T follicular helper cell (primary cell): Measurements from ENCODE around the gene LDAF1.

Source experiments
- DNase-seq: peaks from one replicate; pipeline ENCODE4 v3.0.0-alpha.2; 2020; ENCODE audit warnings: low read depth

The LDAF1 gene

DNA sequence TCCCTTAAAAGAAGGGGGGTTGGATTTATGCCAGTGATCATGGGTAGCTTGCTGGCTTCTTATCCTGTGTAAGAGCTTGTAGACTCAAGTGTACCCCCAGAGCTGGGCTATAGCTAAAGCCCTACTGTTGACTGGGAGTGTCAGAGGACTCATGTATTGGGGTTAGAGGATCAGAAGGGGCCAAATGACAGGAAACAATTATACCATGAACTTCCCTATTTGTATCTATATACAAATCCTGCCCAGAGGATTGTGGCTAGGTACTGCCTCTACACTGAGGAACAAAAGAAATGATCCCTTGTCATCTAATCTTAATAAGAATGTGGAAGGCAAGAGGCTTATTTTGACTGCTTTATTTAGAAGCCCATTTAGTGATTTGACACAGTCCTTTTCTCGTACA, 38.6 kb downstream of the LDAF1 start:
- DNase-seq, result no peak

DNA sequence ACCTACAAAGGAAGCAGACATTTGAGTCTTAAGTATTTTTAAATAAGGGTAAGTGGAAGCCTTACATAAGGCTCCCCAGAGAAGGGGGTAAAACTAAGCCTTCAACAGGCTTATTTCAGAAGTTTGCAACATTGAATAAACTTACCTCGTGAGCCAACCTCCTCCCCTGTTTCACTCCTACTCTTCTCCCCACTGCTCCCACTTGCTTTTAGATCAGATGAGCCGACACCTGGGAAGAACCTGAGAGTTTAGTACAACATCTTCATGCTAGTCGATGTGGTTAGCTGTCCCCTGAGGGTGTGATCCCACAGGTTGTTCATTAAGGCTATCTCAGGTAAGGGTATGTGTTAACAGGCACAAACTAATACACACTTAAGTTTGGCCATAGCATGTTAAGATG, 39.1 kb downstream of the LDAF1 start:
- no peak for DNase-seq

DNA sequence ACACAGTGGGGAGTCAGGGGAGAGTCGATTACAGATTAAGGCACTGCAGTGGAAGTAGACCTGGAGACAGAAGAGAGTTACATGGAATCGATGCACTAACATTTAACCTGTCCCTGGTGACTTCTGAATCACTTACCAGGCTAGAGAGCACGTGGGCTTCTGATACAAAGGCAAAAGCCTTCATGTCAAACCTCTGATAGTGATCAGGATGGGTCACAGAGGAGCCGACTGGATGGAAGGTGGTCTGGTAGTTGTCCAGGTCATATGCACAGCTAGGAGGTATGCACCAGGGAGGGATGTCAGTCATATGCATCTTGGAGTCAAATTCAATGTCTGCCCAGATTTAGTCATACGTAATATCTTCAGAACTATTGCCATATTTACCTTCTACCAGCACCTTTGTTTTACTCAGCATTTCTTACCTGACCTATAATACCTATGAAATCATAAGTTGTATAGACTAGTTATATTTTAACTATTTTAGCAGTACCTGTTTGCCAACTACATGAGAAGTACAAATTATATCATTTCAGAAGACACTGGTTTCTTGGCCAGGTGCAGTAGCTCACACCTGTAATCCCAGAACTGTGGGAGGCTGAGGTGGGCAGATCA, 41.2 kb downstream of the LDAF1 start:
- no peak for DNase-seq

DNA sequence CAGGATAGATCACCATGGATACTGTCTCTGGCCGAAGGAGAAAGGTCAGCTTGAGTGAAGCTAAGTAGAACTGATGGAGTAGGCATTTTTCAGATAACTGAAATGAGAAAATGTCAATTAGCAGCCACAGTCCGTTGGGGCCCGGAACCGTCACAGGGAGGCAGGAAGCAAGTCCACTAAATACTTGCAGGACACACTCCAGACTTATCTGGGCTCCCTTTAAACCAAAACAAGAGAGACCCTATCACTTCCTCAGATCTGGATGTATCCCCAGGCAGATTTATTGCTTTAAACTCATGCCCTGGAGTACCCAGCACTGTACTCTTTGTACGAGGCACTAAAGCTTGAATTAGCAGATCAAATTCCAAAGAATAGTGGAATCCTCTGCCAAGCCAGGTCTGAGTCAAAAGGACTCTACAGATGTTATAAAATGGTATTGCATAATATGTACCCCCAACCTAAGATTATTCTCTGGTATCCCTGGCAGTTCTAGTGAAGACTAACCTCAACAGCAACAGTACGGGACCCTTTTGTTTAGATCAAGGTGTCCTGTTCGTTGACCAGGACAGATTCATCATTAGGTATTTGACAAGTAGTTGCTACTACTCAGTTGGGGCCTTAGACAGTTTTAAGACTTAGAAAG, 44.8 kb downstream of the LDAF1 start:
- DNase-seq, result no peak

DNA sequence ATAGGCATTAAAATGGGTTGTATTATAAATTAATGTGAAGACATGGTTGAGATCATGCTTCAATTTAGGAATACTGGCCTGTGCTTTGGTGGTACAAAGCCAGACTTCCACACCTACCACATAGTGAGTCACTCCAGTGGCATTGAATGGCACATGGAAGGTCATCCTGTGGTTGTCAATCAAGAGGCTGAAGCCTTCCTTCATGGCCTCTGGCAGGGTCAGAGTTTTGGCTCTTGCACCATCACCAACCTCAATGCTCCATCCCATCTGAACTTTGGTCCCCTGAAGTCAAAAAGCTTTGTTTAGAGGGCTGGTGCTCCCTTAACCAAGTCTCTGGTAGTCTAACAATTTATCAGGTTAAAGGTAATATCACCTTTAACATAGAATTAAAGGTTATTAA, 46.8 kb downstream of the LDAF1 start:
- no peak for DNase-seq

DNA sequence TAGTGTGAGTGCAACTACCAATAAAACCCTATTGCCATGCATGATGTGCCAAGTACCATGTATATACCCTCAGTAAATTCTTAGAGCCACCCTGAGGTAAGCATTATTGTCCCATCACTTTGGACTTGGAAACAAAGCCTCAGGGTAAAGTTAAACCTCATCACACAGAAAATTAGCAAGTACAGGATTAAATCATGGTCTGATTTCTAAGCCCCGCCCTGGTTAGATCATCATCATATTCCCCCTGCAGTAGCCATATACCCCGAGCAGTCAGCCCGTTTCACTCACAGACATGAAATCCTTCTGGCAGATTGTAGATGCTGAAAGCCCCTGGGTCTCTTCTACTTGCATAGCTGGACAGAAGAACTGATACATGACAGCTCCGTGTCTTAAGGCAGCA, 48.1 kb downstream of the LDAF1 start:
- no peak for DNase-seq

DNA sequence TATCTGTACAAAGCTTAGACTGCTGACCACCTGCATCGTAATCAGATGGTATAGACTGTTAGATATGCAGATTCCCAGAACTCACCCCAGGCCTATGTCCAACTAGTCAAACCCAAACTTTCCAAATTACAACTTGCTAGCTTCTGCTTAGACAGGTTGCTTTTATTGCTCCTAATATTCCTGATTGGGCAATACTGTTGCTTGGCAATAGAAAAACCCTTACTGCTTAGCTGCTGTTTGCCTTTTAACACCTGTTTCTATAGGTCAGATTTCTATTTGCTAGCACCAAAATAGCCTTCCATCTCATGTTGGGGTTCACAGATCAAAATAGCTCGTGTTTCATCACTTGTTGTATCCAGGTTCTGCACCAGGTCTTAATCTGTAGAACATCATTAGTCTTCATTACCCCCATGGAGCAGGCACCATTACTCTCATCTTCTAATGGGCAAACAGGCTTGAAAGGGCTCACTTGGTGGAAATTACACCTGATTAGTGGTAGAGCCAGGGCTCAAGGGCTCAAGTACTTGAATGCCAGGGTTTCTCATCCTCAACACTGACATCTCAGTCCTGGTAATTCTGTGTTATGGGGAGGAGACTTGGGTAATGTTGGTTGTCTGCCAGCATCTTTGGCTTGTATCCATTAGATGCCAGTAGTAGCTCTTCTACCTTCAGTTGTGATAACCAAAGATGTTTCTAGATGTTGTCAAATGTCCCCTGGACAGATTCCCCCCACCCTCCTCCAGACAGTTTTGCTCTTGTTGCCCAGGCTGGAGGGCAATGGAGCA, 50.2 kb downstream of the LDAF1 start:
- DNase-seq, result no peak

DNA sequence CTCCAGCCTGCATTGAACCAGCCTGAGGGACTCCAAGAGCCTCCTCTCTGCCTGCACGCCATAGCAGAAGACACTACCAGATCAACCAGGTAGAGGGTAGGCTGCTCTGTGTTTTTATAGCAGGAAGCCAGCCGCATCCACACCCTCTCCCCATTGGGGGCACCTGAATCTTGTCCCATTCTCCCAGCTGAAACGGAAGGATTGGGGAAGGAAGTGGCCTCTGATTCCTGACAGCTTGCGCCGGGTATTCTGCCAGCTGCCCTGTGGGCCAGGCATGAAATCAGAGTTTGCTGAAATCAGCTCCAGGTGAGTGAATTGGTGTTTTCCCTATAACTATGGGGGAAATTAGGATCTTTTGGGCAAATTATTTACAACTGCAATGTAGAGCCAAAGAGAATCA, 53.0 kb downstream of the LDAF1 start, which contains the start of gene ZP2:
ZP2 (minus strand) TSS at position 89 of the 400 bp plus-strand sequence; CDS start at position 62, 27 bp downstream.
- no peak for DNase-seq

DNA sequence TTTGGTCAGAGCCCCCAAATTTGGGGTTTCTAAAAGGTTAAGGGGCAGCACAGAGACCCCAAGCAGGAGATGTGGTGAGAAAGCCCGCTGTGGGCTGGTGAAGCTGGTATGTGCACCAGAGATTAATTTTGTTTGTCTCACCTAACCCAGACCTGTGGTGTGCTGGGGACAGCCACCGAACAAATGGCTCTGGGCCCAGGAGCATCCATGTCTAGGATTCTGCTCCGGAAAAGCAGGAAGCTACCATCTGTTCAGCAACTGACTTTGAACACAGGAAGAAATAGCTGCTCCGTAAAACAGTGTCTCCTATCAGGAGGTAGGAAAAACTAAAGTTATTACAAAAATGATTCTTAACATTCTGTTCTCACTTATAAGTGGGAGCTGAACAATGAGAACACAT, 55.6 kb downstream of the LDAF1 start:
- DNase-seq, result no peak

DNA sequence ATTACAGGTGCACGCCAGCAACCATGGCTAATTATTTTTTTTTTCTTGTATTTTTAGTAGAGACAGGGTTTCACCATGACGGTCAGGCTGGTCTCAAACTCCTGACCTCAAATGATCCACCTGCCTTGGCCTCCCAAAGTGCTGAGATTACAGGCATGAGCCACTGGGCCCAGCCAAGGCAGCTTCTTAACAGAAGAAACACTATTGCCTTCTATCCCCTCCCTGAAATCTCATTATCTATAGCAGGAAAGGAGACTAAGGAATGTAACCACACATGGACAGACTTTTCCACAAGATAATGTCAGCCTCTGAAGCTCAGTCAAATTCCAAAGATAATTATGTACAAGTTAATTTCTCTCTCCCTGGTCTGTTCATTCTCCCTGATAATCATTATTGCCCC, 58.6 kb downstream of the LDAF1 start:
- DNase-seq, result no peak

DNA sequence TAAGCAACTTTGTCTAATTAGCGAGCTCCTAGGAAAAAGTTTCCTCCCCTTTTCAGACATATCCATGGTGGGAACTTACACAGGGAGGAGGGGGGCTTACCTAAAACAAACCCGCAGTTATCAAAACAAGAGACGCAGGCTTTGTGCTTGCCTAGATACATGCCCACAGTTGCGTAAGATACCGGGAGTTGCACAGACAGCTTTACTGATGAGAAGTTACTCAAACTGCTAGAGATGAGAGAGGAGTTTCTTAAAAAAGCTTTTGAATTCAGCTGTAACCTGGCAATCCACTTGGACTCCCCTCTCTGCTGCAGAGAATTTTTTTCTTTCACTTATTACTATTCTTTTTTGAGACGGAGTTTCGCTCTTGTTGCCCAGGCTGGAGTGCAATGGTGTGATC, 59.7 kb downstream of the LDAF1 start:
- no peak for DNase-seq

DNA sequence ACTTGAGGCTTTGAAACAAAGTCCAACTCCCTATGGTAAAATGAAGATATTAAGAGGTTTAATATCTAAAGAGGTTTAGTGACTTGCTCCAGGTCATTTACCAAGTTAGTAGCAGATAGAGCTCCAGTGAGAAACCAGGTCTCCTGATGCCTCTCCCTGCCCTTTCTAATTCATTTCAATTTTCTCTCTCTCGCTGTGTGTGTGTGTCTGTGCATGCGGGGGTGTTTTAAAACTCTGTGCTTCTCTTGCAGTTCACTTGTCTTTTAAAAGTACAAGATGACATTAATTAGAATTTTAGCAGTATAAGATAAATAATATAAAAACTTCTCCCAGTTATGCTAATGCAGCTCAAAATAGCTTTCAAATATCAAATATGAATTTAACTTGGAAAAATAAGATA, 61.1 kb downstream of the LDAF1 start:
- no peak for DNase-seq

DNA sequence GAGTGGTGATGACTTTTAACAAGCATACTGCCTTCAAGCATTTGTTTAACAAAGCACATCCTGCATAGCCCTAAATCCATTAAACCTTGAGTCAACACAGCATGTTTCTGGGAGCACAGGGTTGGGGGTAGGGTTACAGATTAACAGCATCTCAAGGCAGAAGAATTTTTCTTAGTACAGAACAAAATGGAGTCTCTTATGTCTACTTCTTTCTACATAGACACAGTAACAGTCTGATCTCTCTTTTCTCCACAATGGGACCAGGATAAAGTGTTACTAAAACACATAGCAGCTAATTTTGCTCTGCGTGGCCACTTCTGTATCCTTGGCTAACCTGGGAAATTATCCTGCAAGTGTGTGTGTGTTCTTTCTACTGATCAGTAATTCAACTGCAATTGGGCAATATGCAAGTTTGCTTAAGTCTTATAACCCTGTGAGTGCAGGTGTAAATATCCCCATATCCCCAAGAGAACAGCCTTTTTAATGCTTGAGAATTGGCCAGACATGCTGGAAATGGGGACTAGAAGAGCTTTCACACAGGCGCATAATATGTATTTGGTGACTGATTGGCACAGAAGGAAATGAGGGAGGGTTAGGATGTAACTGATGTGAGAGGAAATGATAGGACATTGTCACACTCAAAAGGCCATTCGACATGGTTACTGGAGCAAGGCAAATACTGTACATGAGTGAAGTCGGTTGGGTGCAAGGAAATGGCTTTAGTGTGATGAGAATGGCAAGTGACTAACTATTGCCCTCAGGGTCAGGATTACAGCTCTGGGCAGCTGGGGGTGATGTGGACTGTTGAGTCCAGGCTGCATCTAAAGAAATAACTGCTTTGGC, 64.2 kb downstream of the LDAF1 start:
- no peak for DNase-seq

DNA sequence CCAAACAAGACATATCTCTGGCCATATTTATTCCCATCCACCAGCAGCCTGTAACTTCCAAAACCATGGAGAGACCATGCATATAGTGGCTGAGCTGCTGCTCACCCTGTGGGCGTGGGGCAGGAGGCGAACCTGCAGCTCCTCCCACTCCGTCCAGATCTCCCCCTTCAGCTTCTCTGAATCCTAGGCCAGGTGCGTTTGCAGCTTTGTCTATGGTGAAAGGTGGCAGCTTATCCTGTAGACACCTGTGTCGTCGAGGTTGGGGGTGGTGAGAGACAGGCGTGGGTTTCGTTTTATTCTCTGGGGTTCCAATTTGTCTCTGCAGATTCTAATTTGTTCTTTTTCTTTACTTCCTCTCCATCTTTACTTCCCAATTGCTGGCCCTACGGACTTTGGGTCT, 65.3 kb downstream of the LDAF1 start:
- DNase-seq, result no peak

DNA sequence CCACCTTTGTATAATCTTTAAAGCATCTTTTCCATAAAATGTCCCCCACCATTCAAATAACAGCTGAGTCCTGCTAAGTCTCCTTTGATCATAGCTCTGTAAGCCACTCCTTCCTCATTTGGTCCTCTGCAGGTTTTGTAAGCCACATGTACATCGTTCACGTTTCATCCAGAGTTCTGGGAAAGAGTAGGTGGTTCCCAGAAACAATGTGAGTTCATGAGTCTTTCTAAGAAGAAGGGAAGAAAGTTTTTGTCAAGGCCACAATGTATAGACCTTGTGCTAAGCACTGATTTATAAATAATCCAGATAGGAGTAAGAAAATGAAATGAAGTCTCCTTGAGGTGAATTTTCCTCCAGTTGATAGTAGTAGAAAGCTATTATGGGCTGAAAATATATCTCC, 66.3 kb downstream of the LDAF1 start:
- DNase-seq, result no peak

DNA sequence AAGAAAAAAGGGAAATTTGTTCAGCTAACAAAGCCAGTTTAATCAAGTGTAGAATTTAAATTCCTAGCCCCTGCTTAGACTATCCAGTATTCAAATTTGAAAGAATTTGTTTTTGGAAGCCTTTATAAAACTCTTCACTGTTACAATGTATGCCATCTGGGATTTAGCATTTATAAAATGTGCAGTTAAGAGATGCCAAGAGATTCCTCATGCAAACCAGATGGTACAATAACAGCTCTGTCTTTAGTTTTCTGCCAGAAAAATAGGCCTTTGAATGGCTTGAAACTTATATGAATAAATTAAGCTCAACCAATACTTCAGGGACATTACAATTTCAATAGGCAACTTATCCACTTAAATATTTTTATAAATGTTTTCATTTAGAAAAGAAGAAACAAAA, 68.3 kb downstream of the LDAF1 start:
- no peak for DNase-seq

DNA sequence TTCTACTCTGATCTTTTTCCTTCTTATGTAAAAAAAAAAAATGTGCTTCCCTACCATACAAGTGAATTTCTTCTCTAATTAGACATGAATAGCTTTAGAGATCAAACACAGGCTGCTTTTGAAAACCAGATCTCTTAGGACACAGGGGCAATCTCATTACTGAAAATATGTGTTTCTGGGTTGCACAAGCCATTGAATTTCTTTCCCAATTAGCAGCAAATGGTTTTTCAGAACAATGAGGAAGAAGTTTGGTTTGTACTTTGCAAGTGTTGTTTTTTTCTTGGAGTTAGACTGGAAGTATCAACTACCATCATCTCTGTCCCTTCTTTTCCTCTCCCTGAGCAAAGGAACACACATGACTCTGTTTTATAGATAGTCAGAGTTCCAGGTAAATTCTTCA, 69.4 kb downstream of the LDAF1 start:
- no peak for DNase-seq

DNA sequence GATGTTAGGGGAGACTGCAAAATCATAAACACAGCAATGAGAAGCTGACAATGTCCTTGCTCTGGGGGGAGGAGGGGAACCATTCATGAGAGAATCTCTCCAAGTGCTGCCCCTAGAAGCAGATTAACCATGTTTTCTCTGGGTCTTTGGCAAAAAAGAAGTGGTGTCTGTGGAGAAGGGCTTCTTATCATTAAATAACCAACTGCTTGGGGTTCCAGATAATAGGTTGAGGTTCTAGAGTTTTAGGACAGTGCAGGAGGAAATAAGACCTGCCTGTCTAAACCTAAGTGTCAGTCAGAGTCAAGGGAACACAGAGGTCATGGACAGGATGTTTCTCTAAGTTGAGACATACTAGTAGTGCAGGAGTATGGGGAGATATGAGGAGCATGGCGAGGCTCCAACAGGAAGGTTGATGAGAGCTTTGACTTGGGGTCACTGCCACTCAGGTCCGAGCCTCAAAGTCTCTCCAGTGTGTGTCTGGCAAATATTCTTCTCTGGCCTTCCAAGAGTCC, 69.9 kb downstream of the LDAF1 start:
- DNase-seq, result no peak
